Vagina (tissue), 2 donors: ENCODE results near the gene PIP4K2A. TPM values are rescaled to one million over a fixed set of nuclear protein-coding genes. Genes with fewer than 3 reads are reported as not detected.
"Not testable (repeated sequence)": the region's sequence is repeated elsewhere in the genome, so short reads cannot be mapped to it uniquely, and the experiment has no call there.

Experiments used
- DNase-seq, 2 donors: peaks; one replicate each; pipeline ENCODE4 v3.0.0-alpha.2; 2017; ENCODE audit errors: extremely low spot score in 2 of 2
- H3K27ac ChIP-seq: fragments of 200-600 bp; sonication (generic); one replicate; pipeline ENCODE4 v1.5.1; 2019
- H3K27me3 ChIP-seq: fragments of 200-600 bp; sonication (generic); one replicate; pipeline ENCODE4 v1.5.1; 2019
- H3K36me3 ChIP-seq, 2 donors: fragments of 200-600 bp; sonication (generic); one replicate each; pipeline ENCODE4 v1.5.1; 2017 to 2019
- H3K4me1 ChIP-seq: fragments of 200-600 bp; sonication (generic); one replicate; pipeline ENCODE4 v1.5.1; 2019
- H3K4me3 ChIP-seq, 2 donors: fragments of 200-600 bp; sonication (generic); 1 replicate in 1 of 2; 2 replicates in 1 of 2; pipeline ENCODE4 v1.5.1; 2016 to 2019
- H3K9me3 ChIP-seq: fragments of 200-600 bp; sonication (generic); one replicate; pipeline ENCODE4 v1.5.1; 2019
- POLR2A ChIP-seq, 2 donors: fragments of 450-650 bp; IDR thresholded peaks; one replicate each; pipeline ENCODE4 v1.6.1; 2017; ENCODE audit warnings: antibody characterized with exemption in 2 of 2, mild to moderate bottlenecking in 2 of 2, moderate library complexity in 2 of 2
- POLR2AphosphoS5 ChIP-seq, 2 donors: sonication (generic); formaldehyde crosslinking; IDR thresholded peaks; one replicate each; pipeline ENCODE4 v1.9.0; 2017; ENCODE audit warnings: antibody characterized with exemption in 2 of 2, mild to moderate bottlenecking in 2 of 2, low read depth in 1 of 2; ENCODE audit not compliant: insufficient read depth in 1 of 2
- intact Hi-C: fragments of 100-400 bp; cut with DNase I; formaldehyde crosslinking; loops from one replicate; pipeline ENCODE4 v1.15.1; 2023
- total RNA-seq: library from RNA; depleted of rRNA; stranded (reverse); fragments of >200 nt; gene quantifications from one replicate; pipeline ENCODE4 v1.2.3, GENCODE V29; 2016
- TF ChIP-seq, protein P1 (sequence below), 3 experiments: fragments of 450-650 bp in 2 of 3; fragments of 200-600 bp in 1 of 3; sonication (generic) in 1 of 3; IDR thresholded peaks; one replicate each; pipeline ENCODE4 v1.5.1; 2017 to 2019; ENCODE audit warnings: antibody characterized with exemption in 3 of 3, mild to moderate bottlenecking in 2 of 3, moderate library complexity in 2 of 3

PIP4K2A gene
- total RNA-seq, 1 donor from 2014 or later = 20.6 TPM

DNA sequence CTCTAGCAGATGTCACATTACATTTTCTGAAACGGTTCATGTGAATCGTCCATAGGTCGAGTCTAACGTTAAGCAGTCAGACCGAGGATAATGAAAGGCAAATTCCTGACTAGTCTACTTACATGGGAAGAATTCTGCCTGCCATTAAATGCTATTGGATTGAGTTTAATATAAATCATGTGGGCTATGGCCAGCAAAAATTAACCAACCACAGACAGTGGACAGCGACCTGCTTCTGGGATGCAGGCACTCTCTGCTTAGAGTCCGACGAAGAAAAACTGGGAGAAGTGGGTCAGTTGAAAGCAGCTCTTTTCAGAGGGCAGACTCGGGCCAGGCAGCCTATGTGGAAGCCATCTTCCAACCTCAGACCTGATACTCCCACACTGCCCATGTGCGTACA, 16.6 kb downstream of the PIP4K2A start:
- TF ChIP-seq, protein P1, sequence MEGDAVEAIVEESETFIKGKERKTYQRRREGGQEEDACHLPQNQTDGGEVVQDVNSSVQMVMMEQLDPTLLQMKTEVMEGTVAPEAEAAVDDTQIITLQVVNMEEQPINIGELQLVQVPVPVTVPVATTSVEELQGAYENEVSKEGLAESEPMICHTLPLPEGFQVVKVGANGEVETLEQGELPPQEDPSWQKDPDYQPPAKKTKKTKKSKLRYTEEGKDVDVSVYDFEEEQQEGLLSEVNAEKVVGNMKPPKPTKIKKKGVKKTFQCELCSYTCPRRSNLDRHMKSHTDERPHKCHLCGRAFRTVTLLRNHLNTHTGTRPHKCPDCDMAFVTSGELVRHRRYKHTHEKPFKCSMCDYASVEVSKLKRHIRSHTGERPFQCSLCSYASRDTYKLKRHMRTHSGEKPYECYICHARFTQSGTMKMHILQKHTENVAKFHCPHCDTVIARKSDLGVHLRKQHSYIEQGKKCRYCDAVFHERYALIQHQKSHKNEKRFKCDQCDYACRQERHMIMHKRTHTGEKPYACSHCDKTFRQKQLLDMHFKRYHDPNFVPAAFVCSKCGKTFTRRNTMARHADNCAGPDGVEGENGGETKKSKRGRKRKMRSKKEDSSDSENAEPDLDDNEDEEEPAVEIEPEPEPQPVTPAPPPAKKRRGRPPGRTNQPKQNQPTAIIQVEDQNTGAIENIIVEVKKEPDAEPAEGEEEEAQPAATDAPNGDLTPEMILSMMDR (IDR thresholded peaks at IDR 0.05) = no peak
- no peak for TF ChIP-seq POLR2A (IDR thresholded peaks at IDR 0.05)
- TF ChIP-seq POLR2AphosphoS5 (IDR thresholded peaks at IDR 0.05; ENCODE audit: insufficient read depth in 1 of 2, low read depth in 1 of 2) = no peak
- Histone ChIP-seq H3K27me3 (no peaks in the 10 kb centered on the region), H3K27ac (no peak overlapping the region), H3K4me1 (peaks cover 38% of the 10 kb centered on the region), H3K36me3 (no peaks in the 10 kb centered on the region), H3K9me3 (no peaks in the 10 kb centered on the region), H3K4me3 (no peak overlapping the region)
- DNase-seq = no peak
- intact Hi-C loops = no loop called here

DNA sequence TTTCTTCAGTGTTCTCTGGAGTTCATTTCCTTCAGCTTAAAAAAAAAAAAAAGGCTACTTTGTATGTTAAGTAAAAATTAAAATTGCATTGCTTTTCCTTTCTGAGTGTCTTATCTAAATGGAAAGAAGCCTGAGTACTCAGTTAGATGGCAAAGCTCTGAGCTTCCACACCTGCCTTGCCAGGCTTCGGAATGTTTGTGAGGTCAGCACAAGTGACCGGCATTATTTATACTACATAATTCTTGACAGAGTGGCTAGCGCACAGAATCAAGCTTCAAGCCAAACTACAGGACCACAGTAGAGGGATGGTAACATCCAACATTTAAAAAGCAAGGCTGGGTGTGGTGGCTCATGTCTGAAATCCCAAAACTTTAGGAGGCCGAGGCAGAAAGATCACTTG, 17.3 kb downstream of the PIP4K2A start:
- TF ChIP-seq POLR2A (IDR thresholded peaks at IDR 0.05) (no peak), POLR2AphosphoS5 (IDR thresholded peaks at IDR 0.05; ENCODE audit: insufficient read depth in 1 of 2, low read depth in 1 of 2) (no peak)
- TF ChIP-seq, protein P1 (IDR thresholded peaks at IDR 0.05) = no peak
- H3K27me3 ChIP-seq = no peaks in the 10 kb centered on the region
- H3K9me3 ChIP-seq = no peaks in the 10 kb centered on the region
- no peaks in the 10 kb centered on the region for H3K36me3 ChIP-seq
- intact Hi-C loops = no loop called here
- peaks cover 31% of the 10 kb centered on the region for H3K4me1 ChIP-seq
- H3K27ac ChIP-seq = no peak overlapping the region
- DNase-seq = no peak
- no peak overlapping the region for H3K4me3 ChIP-seq

DNA sequence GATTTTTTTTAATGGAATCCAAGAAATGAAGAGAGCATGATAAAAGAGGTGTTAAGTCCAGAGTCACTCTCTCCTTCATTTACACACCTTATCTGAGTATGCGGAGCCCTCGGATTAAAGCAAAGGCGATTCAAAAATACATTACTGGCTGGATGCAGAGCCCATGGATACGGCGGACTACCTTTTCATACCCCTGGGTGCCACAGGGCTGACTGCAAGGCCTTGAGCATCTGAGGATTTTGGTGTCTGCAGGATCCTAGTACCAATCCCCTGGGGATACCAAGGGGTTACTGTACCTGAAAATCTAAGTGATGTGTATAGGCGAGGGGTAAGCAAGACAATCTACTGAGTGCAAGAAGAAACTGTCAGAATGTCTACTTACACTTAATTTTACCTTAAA, 20.5 kb downstream of the PIP4K2A start:
- intact Hi-C loops = no loop called here
- H3K4me1 ChIP-seq = peaks cover 36% of the 10 kb centered on the region
- TF ChIP-seq POLR2A (IDR thresholded peaks at IDR 0.05) (no peak), POLR2AphosphoS5 (IDR thresholded peaks at IDR 0.05; ENCODE audit: insufficient read depth in 1 of 2, low read depth in 1 of 2) (no peak)
- TF ChIP-seq, protein P1 (IDR thresholded peaks at IDR 0.05) = no peak

DNA sequence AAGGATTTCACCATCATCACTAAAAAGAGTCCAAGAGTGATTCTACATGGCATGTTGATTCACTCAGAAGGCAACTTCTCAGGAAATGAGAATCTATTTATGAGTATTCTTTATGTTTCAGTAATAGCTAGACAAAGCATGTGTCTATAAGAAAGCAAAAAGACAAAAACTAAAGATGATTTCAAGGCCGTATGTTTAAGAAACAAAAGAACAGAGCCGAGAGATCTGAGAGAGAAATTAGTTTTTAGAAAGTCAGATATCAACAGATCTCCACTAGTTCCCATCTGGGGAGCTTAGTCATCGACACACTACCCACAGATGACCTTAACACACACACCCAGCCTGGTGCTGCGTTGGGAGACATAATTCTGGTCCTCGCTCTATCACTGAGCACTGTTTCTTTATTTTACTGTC, 21.0 kb downstream of the PIP4K2A start:
- no peaks in the 10 kb centered on the region for H3K36me3 ChIP-seq
- H3K4me3 ChIP-seq = no peak overlapping the region
- no peaks in the 10 kb centered on the region for H3K27me3 ChIP-seq
- H3K27ac ChIP-seq = no peak overlapping the region
- H3K9me3 ChIP-seq = no peaks in the 10 kb centered on the region
- intact Hi-C loops = no loop called here
- TF ChIP-seq POLR2A (IDR thresholded peaks at IDR 0.05) = no peak
- TF ChIP-seq POLR2AphosphoS5 (IDR thresholded peaks at IDR 0.05; ENCODE audit: insufficient read depth in 1 of 2, low read depth in 1 of 2) = no peak
- TF ChIP-seq, protein P1 (IDR thresholded peaks at IDR 0.05) = no peak
- H3K4me1 ChIP-seq = peaks cover 32% of the 10 kb centered on the region
- DNase-seq = no peak

More for the DNA sequence above, 20.5 kb downstream of the PIP4K2A start:
- H3K4me3 ChIP-seq = no peak overlapping the region
- H3K36me3 ChIP-seq = no peaks in the 10 kb centered on the region
- no peak for DNase-seq
- no peak overlapping the region for H3K27ac ChIP-seq
- H3K27me3 ChIP-seq = no peaks in the 10 kb centered on the region
- no peaks in the 10 kb centered on the region for H3K9me3 ChIP-seq

DNA sequence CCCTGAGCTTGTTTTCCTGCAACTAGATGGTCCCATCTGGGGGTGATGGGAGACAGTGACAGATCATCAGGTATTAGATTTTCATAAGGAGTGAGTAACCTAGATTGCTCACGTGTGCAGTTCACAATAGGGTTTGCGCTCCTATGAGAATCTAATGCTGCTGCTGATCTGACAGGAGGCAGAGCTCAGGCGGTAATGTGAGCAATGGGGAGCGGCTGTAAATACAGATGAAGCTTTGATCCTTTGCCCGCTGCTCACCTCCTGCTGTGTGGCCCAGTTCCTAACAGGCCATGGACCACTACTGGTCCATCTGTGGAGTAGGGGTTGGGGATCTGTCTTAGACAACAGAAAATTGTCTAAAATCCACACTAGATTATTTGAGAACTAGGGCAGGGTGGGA, 22.3 kb downstream of the PIP4K2A start:
- H3K36me3 ChIP-seq, H3K9me3 ChIP-seq, H3K27me3 ChIP-seq, DNase-seq, H3K4me3 ChIP-seq, intact Hi-C loops, H3K27ac ChIP-seq: not testable (repeated sequence)
- H3K4me1 ChIP-seq = peaks cover 20% of the 10 kb centered on the region
